Measurements from ENCODE around the gene SUGCT. TPM values are rescaled to one million over a fixed set of nuclear protein-coding genes. Genes with fewer than 3 reads are reported as not detected.

SUGCT gene
- total and polyA plus RNA-seq, 9 of the 15 experiments (the other 6 are each of a cell fraction or from before 2014, with no cell fraction given): 0.58 to 2.5 (median 1.4) TPM

GRCh38 chr7:40542982-40543741 is 408.4 kb downstream of the SUGCT start:
- CTCF ChIA-PET (ENCODE audit: low intra/inter-chr PET ratio): no interaction called here
- Histone ChIP-seq H3K27ac (ENCODE audit: extremely low read depth, low read depth, low read length) (no peak overlapping the region), H3K4me3 (no peak overlapping the region), H3K4me1 (replicated peaks in 1 of 2; ENCODE audit: control insufficient read depth in 2 of 2, insufficient read depth in 2 of 2, low read length in 2 of 2) (no peaks in the 10 kb centered on the region), H3K79me2 (ENCODE audit: control insufficient read depth, insufficient read depth, low read length) (no peaks in the 10 kb centered on the region), H3K9me3 (replicated peaks; ENCODE audit: control insufficient read depth, insufficient read depth, low read depth, low read length) (no peaks in the 10 kb centered on the region), H3K36me3 (ENCODE audit: control insufficient read depth, insufficient read depth, low read length) (no peaks in the 10 kb centered on the region), H3K4me2 (ENCODE audit: insufficient read depth, low read length) (no peak overlapping the region), H4K20me1 (replicated peaks; ENCODE audit: control insufficient read depth, insufficient read depth, low read length) (no peaks in the 10 kb centered on the region), H3K9me1 (ENCODE audit: control insufficient read depth, insufficient read depth, low read length) (no peaks in the 10 kb centered on the region), H3K9ac (ENCODE audit: insufficient read depth in 1 of 2, low read depth in 2 of 2, low read length in 2 of 2) (no peak overlapping the region), H2AFZ (ENCODE audit: low read depth, low read length) (no peak overlapping the region), H3K27me3 (ENCODE audit: control insufficient read depth in 2 of 2, insufficient read depth in 2 of 2, low read length in 2 of 2) (no peaks in the 10 kb centered on the region)
- no peak for DNase-seq (ENCODE audit: extremely low read depth in 1 of 4, low spot score in 3 of 4)
- no peak for ATAC-seq
- in situ Hi-C loops (cut with MboI) (no loop called here), intact Hi-C loops (cut with micrococcal nuclease) (no loop called here)
- TF ChIP-seq ZNF445 (CRISPR knock-in tag; IDR thresholded peaks at IDR 0.05; ENCODE audit: low read depth) (no peak), GABPA (tag; conservative IDR thresholded peaks at IDR 0.05; ENCODE audit: low read depth) (no peak), CLOCK (CRISPR knock-in tag; IDR thresholded peaks at IDR 0.05; ENCODE audit: borderline replicate concordance) (no peak), ZBTB26 (CRISPR knock-in tag; IDR thresholded peaks at IDR 0.05) (no peak), TARDBP (IDR thresholded peaks at IDR 0.05) (no peak), PTRF (tag; IDR thresholded peaks at IDR 0.05) (no peak), FOXM1 (IDR thresholded peaks at IDR 0.05; ENCODE audit: low read depth) (no peak), FOXM1 (CRISPR knock-in tag; IDR thresholded peaks at IDR 0.05; ENCODE audit: low read depth) (no peak), ZNF586 (CRISPR knock-in tag; conservative IDR thresholded peaks at IDR 0.05) (no peak)
- TF ChIP-seq, protein P1, sequence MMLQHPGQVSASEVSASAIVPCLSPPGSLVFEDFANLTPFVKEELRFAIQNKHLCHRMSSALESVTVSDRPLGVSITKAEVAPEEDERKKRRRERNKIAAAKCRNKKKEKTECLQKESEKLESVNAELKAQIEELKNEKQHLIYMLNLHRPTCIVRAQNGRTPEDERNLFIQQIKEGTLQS (IDR thresholded peaks at IDR 0.05): no peak
- TF ChIP-seq, protein P1 (CRISPR knock-in tag; conservative IDR thresholded peaks at IDR 0.05): no peak
- TF ChIP-seq, protein P2, sequence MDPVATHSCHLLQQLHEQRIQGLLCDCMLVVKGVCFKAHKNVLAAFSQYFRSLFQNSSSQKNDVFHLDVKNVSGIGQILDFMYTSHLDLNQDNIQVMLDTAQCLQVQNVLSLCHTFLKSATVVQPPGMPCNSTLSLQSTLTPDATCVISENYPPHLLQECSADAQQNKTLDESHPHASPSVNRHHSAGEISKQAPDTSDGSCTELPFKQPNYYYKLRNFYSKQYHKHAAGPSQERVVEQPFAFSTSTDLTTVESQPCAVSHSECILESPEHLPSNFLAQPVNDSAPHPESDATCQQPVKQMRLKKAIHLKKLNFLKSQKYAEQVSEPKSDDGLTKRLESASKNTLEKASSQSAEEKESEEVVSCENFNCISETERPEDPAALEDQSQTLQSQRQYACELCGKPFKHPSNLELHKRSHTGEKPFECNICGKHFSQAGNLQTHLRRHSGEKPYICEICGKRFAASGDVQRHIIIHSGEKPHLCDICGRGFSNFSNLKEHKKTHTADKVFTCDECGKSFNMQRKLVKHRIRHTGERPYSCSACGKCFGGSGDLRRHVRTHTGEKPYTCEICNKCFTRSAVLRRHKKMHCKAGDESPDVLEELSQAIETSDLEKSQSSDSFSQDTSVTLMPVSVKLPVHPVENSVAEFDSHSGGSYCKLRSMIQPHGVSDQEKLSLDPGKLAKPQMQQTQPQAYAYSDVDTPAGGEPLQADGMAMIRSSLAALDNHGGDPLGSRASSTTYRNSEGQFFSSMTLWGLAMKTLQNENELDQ (CRISPR knock-in tag; IDR thresholded peaks at IDR 0.05; ENCODE audit: borderline replicate concordance): no peak
- TF ChIP-seq, protein P3, sequence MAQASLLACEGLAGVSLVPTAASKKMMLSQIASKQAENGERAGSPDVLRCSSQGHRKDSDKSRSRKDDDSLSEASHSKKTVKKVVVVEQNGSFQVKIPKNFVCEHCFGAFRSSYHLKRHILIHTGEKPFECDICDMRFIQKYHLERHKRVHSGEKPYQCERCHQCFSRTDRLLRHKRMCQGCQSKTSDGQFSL (CRISPR knock-in tag; IDR thresholded peaks at IDR 0.05): no peak
- TF ChIP-seq, protein P3 (tag; IDR thresholded peaks at IDR 0.05): no peak
- 21% methylated on average over 3 of the region's 3 CpGs for WGBS (ENCODE audit: insufficient coverage, low coverage, missing lambda C conversion rate)
- FAIRE-seq: no peak
- POLR2A ChIA-PET: no interaction called here
- BruUV-seq (replicated peaks): no TSS peak

Measured in K562 (cell line).